ENCODE data around the gene PKIG.

PKIG gene

GRCh38 chr20:44641325-44641724 is 58.9 kb downstream of the PKIG start:
- Histone ChIP-seq H3K9me3 (ENCODE audit: control insufficient read depth, low read length) (no peaks in the 10 kb centered on the region), H3K4me1 (ENCODE audit: control insufficient read depth, insufficient read depth, low read length) (peaks cover 23% of the 10 kb centered on the region), H3K9ac (ENCODE audit: low read length) (no peak overlapping the region), H3K4me3 (ENCODE audit: low read length) (no peak overlapping the region), H3K36me3 (ENCODE audit: control insufficient read depth, insufficient read depth, low read length) (no peaks in the 10 kb centered on the region), H3K27me3 (ENCODE audit: control insufficient read depth, insufficient read depth, low read length) (no peaks in the 10 kb centered on the region)

GRCh38 chr20:44642203-44643153 is 60.1 kb downstream of the PKIG start:
- H3K9ac ChIP-seq (ENCODE audit: low read length) = peak overlapping the region; percentile 3
- H3K27me3 ChIP-seq (ENCODE audit: control insufficient read depth, insufficient read depth, low read length) = no peaks in the 10 kb centered on the region
- no peak overlapping the region for H3K4me3 ChIP-seq (ENCODE audit: low read length)
- no peaks in the 10 kb centered on the region for H3K36me3 ChIP-seq (ENCODE audit: control insufficient read depth, insufficient read depth, low read length)
- peaks cover 23% of the 10 kb centered on the region for H3K4me1 ChIP-seq (ENCODE audit: control insufficient read depth, insufficient read depth, low read length)
- no peaks in the 10 kb centered on the region for H3K9me3 ChIP-seq (ENCODE audit: control insufficient read depth, low read length)

- Histone ChIP-seq H3K4me3 (ENCODE audit: low read length) (no peak overlapping the region), H3K9me3 (ENCODE audit: control insufficient read depth, low read length) (no peaks in the 10 kb centered on the region), H3K9ac (ENCODE audit: low read length) (no peak overlapping the region), H3K27me3 (ENCODE audit: control insufficient read depth, insufficient read depth, low read length) (no peaks in the 10 kb centered on the region), H3K36me3 (ENCODE audit: control insufficient read depth, insufficient read depth, low read length) (no peaks in the 10 kb centered on the region), H3K4me1 (ENCODE audit: control insufficient read depth, insufficient read depth, low read length) (peaks cover 23% of the 10 kb centered on the region)
Measured at GRCh38 chr20:44643154-44643519, 60.8 kb downstream of the PKIG start.

- Histone ChIP-seq H3K36me3 (ENCODE audit: control insufficient read depth, insufficient read depth, low read length) (no peaks in the 10 kb centered on the region), H3K9ac (ENCODE audit: low read length) (no peak overlapping the region), H3K4me1 (ENCODE audit: control insufficient read depth, insufficient read depth, low read length) (peaks cover 23% of the 10 kb centered on the region), H3K9me3 (ENCODE audit: control insufficient read depth, low read length) (no peaks in the 10 kb centered on the region), H3K4me3 (ENCODE audit: low read length) (no peak overlapping the region), H3K27me3 (ENCODE audit: control insufficient read depth, insufficient read depth, low read length) (no peaks in the 10 kb centered on the region)
Measured at GRCh38 chr20:44643596-44644229, 61.3 kb downstream of the PKIG start.

- Histone ChIP-seq H3K9me3 (ENCODE audit: control insufficient read depth, low read length) (no peaks in the 10 kb centered on the region), H3K9ac (ENCODE audit: low read length) (no peak overlapping the region), H3K4me3 (ENCODE audit: low read length) (no peak overlapping the region), H3K4me1 (ENCODE audit: control insufficient read depth, insufficient read depth, low read length) (peaks cover 23% of the 10 kb centered on the region), H3K36me3 (ENCODE audit: control insufficient read depth, insufficient read depth, low read length) (no peaks in the 10 kb centered on the region), H3K27me3 (ENCODE audit: control insufficient read depth, insufficient read depth, low read length) (no peaks in the 10 kb centered on the region)
Measured at GRCh38 chr20:44644230-44644617, 61.8 kb downstream of the PKIG start.

- no peaks in the 10 kb centered on the region for H3K36me3 ChIP-seq (ENCODE audit: control insufficient read depth, insufficient read depth, low read length)
- peaks cover 23% of the 10 kb centered on the region for H3K4me1 ChIP-seq (ENCODE audit: control insufficient read depth, insufficient read depth, low read length)
- no peak overlapping the region for H3K4me3 ChIP-seq (ENCODE audit: low read length)
- H3K27me3 ChIP-seq (ENCODE audit: control insufficient read depth, insufficient read depth, low read length) = no peaks in the 10 kb centered on the region
- H3K9ac ChIP-seq (ENCODE audit: low read length) = no peak overlapping the region
- H3K9me3 ChIP-seq (ENCODE audit: control insufficient read depth, low read length) = no peaks in the 10 kb centered on the region
Measured at GRCh38 chr20:44644667-44645131, 62.3 kb downstream of the PKIG start.

- no peak overlapping the region for H3K9ac ChIP-seq (ENCODE audit: low read length)
- H3K9me3 ChIP-seq (ENCODE audit: control insufficient read depth, low read length) = no peaks in the 10 kb centered on the region
- H3K27me3 ChIP-seq (ENCODE audit: control insufficient read depth, insufficient read depth, low read length) = no peaks in the 10 kb centered on the region
- no peak overlapping the region for H3K4me3 ChIP-seq (ENCODE audit: low read length)
- peaks cover 29% of the 10 kb centered on the region for H3K4me1 ChIP-seq (ENCODE audit: control insufficient read depth, insufficient read depth, low read length)
- no peaks in the 10 kb centered on the region for H3K36me3 ChIP-seq (ENCODE audit: control insufficient read depth, insufficient read depth, low read length)
Measured at GRCh38 chr20:44646023-44646640, 63.8 kb downstream of the PKIG start.

- Histone ChIP-seq H3K4me3 (ENCODE audit: low read length) (no peak overlapping the region), H3K9me3 (ENCODE audit: control insufficient read depth, low read length) (no peaks in the 10 kb centered on the region), H3K27me3 (ENCODE audit: control insufficient read depth, insufficient read depth, low read length) (no peaks in the 10 kb centered on the region), H3K36me3 (ENCODE audit: control insufficient read depth, insufficient read depth, low read length) (no peaks in the 10 kb centered on the region), H3K9ac (ENCODE audit: low read length) (no peak overlapping the region), H3K4me1 (ENCODE audit: control insufficient read depth, insufficient read depth, low read length) (peaks cover 29% of the 10 kb centered on the region)
Measured at GRCh38 chr20:44646641-44647274, 64.4 kb downstream of the PKIG start.

GRCh38 chr20:44648068-44648467 is 65.7 kb downstream of the PKIG start:
- Histone ChIP-seq H3K9ac (ENCODE audit: low read length) (no peak overlapping the region), H3K4me3 (ENCODE audit: low read length) (no peak overlapping the region), H3K4me1 (ENCODE audit: control insufficient read depth, insufficient read depth, low read length) (peaks cover 16% of the 10 kb centered on the region), H3K36me3 (ENCODE audit: control insufficient read depth, insufficient read depth, low read length) (no peaks in the 10 kb centered on the region), H3K9me3 (ENCODE audit: control insufficient read depth, low read length) (no peaks in the 10 kb centered on the region), H3K27me3 (ENCODE audit: control insufficient read depth, insufficient read depth, low read length) (no peaks in the 10 kb centered on the region)

GRCh38 chr20:44648579-44648978 is 66.2 kb downstream of the PKIG start:
- Histone ChIP-seq H3K4me1 (ENCODE audit: control insufficient read depth, insufficient read depth, low read length) (peaks cover 11% of the 10 kb centered on the region), H3K9ac (ENCODE audit: low read length) (no peak overlapping the region), H3K4me3 (ENCODE audit: low read length) (no peak overlapping the region), H3K27me3 (ENCODE audit: control insufficient read depth, insufficient read depth, low read length) (no peaks in the 10 kb centered on the region), H3K36me3 (ENCODE audit: control insufficient read depth, insufficient read depth, low read length) (no peaks in the 10 kb centered on the region), H3K9me3 (ENCODE audit: control insufficient read depth, low read length) (no peaks in the 10 kb centered on the region)

- Histone ChIP-seq H3K9ac (ENCODE audit: low read length) (no peak overlapping the region), H3K4me3 (ENCODE audit: low read length) (no peak overlapping the region), H3K36me3 (ENCODE audit: control insufficient read depth, insufficient read depth, low read length) (no peaks in the 10 kb centered on the region), H3K27me3 (ENCODE audit: control insufficient read depth, insufficient read depth, low read length) (no peaks in the 10 kb centered on the region), H3K4me1 (ENCODE audit: control insufficient read depth, insufficient read depth, low read length) (peaks cover 8% of the 10 kb centered on the region), H3K9me3 (ENCODE audit: control insufficient read depth, low read length) (no peaks in the 10 kb centered on the region)
Measured at GRCh38 chr20:44649126-44649525, 66.7 kb downstream of the PKIG start.

- H3K9ac ChIP-seq (ENCODE audit: low read length) = no peak overlapping the region
- no peaks in the 10 kb centered on the region for H3K27me3 ChIP-seq (ENCODE audit: control insufficient read depth, insufficient read depth, low read length)
- no peaks in the 10 kb centered on the region for H3K36me3 ChIP-seq (ENCODE audit: control insufficient read depth, insufficient read depth, low read length)
- H3K4me1 ChIP-seq (ENCODE audit: control insufficient read depth, insufficient read depth, low read length) = peaks cover 8% of the 10 kb centered on the region
- no peaks in the 10 kb centered on the region for H3K9me3 ChIP-seq (ENCODE audit: control insufficient read depth, low read length)
- H3K4me3 ChIP-seq (ENCODE audit: low read length) = no peak overlapping the region
Measured at GRCh38 chr20:44649976-44650375, 67.6 kb downstream of the PKIG start.
